GM12878 (cell line): ENCODE data around the gene NPW.

Source experiments
- EZH2 ChIP-seq: IDR thresholded peaks from 2 replicates; pipeline ENCODE4 v1.6.1; 2012; ENCODE audit warnings: low read depth, mild to moderate bottlenecking, control low read depth, inconsistent platforms, low read length, borderline replicate concordance; ENCODE audit not compliant: control insufficient read depth
- HDAC2 ChIP-seq: fragments of 200-600 bp; sonication (generic); IDR thresholded peaks from 2 replicates; pipeline ENCODE4 v1.6.1; 2017
- IKZF2 ChIP-seq, 2 experiments: fragments of 450-650 bp; IDR thresholded peaks; 2 replicates each; pipeline ENCODE4 v1.6.1; 2017; ENCODE audit warnings: mild to moderate bottlenecking in 2 of 2, moderate library complexity in 2 of 2
- POLR2A ChIP-seq: IDR thresholded peaks from 2 replicates; pipeline ENCODE4 v1.6.1; 2011; ENCODE audit warnings: low read depth, mild to moderate bottlenecking, low read length
- SMC3 ChIP-seq: IDR thresholded peaks from 2 replicates; pipeline ENCODE4 v1.6.1; 2011; ENCODE audit warnings: low read length, improper control_type of control experiment, borderline replicate concordance
- TF ChIP-seq, protein P1 (sequence below), 3 experiments: IDR thresholded peaks in 2 of 3; conservative IDR thresholded peaks in 1 of 3; 2 replicates each; pipeline ENCODE4 v1.5.1; 2011; ENCODE audit warnings: low read depth in 3 of 3, low read length in 3 of 3, mild to moderate bottlenecking in 3 of 3, control low read depth in 2 of 3, moderate library complexity in 2 of 3, inconsistent platforms in 1 of 3, mixed read lengths in 1 of 3; ENCODE audit not compliant: control insufficient read depth in 2 of 3, insufficient read depth in 1 of 3; ENCODE audit errors: extremely low read depth in 1 of 3
- TF ChIP-seq, protein P2 (sequence below): IDR thresholded peaks from 2 replicates; pipeline ENCODE4 v1.6.1; 2011; ENCODE audit warnings: mild to moderate bottlenecking, low read depth, low read length, moderate library complexity; ENCODE audit not compliant: insufficient replicate concordance

DNA sequence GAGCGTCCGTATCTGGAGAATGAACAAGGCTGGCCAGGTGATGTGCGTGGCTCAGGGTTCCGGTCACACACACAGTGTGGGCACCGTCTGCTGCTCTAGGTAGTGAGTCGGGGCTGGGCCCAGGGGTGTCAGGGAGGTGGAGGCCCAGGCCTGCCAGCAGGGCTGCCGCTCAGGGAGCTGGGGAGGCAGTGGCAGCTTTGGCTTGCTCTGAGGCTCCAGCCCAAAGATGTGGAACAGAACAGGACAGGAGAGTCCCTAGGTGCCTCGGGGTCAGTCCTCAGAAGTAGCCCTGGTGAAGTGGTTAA, 43.4 kb upstream of the NPW start:
- TF ChIP-seq SMC3: no peak
- TF ChIP-seq POLR2A: no peak
- TF ChIP-seq, protein P1, sequence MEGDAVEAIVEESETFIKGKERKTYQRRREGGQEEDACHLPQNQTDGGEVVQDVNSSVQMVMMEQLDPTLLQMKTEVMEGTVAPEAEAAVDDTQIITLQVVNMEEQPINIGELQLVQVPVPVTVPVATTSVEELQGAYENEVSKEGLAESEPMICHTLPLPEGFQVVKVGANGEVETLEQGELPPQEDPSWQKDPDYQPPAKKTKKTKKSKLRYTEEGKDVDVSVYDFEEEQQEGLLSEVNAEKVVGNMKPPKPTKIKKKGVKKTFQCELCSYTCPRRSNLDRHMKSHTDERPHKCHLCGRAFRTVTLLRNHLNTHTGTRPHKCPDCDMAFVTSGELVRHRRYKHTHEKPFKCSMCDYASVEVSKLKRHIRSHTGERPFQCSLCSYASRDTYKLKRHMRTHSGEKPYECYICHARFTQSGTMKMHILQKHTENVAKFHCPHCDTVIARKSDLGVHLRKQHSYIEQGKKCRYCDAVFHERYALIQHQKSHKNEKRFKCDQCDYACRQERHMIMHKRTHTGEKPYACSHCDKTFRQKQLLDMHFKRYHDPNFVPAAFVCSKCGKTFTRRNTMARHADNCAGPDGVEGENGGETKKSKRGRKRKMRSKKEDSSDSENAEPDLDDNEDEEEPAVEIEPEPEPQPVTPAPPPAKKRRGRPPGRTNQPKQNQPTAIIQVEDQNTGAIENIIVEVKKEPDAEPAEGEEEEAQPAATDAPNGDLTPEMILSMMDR (IDR thresholded peaks at IDR 0.05 in 2 of 3, conservative IDR thresholded peaks at IDR 0.05 in 1 of 3; ENCODE audit: control insufficient read depth in 2 of 3, extremely low read depth in 1 of 3, insufficient read depth in 1 of 3, low read depth in 3 of 3, low read length in 3 of 3): no peak
- TF ChIP-seq, protein P2, sequence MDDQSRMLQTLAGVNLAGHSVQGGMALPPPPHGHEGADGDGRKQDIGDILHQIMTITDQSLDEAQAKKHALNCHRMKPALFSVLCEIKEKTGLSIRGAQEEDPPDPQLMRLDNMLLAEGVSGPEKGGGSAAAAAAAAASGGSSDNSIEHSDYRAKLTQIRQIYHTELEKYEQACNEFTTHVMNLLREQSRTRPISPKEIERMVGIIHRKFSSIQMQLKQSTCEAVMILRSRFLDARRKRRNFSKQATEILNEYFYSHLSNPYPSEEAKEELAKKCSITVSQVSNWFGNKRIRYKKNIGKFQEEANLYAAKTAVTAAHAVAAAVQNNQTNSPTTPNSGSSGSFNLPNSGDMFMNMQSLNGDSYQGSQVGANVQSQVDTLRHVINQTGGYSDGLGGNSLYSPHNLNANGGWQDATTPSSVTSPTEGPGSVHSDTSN: no peak
- TF ChIP-seq HDAC2: no peak
- no peak for TF ChIP-seq EZH2
- TF ChIP-seq IKZF2 (IDR thresholded peaks at IDR 0.05): no peak
